MM.1S (cell line): Measurements from ENCODE around the gene TANGO2.

ENCODE experiments used
- DNase-seq: peaks from one replicate; pipeline ENCODE4 v3.0.0-alpha.2; 2015
- H2AFZ ChIP-seq: fragments of 300-600 bp; sonication (generic); 2 replicates; pipeline ENCODE4 v1.6.0; 2016; ENCODE audit warnings: antibody characterized with exemption, low read length
- H3F3A ChIP-seq: fragments of 300-600 bp; sonication (generic); 2 replicates; pipeline ENCODE4 v1.6.1; 2016; ENCODE audit warnings: mild to moderate bottlenecking, antibody characterized with exemption, low read length, moderate library complexity, mixed read lengths; ENCODE audit not compliant: insufficient read depth
- H3K27ac ChIP-seq: fragments of 300-600 bp; sonication (generic); 2 replicates; pipeline ENCODE4 v1.5.1; 2016; ENCODE audit warnings: mild to moderate bottlenecking, low read length
- H3K27me3 ChIP-seq: fragments of 300-600 bp; sonication (generic); replicated peaks from 2 replicates; pipeline ENCODE4 v1.6.0; 2016; ENCODE audit warnings: low read length; ENCODE audit not compliant: insufficient read depth
- H3K36me3 ChIP-seq: fragments of 300-600 bp; sonication (generic); replicated peaks from 2 replicates; pipeline ENCODE4 v1.6.1; 2016; ENCODE audit warnings: mild to moderate bottlenecking, low read length, mixed read lengths; ENCODE audit not compliant: insufficient read depth
- H3K4me1 ChIP-seq: fragments of 300-600 bp; sonication (generic); 2 replicates; pipeline ENCODE4 v1.6.1; 2016; ENCODE audit warnings: low read length, mixed read lengths
- H3K4me2 ChIP-seq: fragments of 300-600 bp; sonication (generic); 2 replicates; pipeline ENCODE4 v1.6.0; 2016; ENCODE audit warnings: low read depth, low read length
- H3K4me3 ChIP-seq: fragments of 300-600 bp; sonication (generic); 2 replicates; pipeline ENCODE4 v1.5.1; 2016; ENCODE audit warnings: low read length, mixed read lengths
- H3K79me2 ChIP-seq: fragments of 300-600 bp; sonication (generic); 2 replicates; pipeline ENCODE4 v1.6.1; 2016; ENCODE audit warnings: mixed run types, low read length, mixed read lengths
- H3K9ac ChIP-seq: fragments of 300-600 bp; sonication (generic); 2 replicates; pipeline ENCODE4 v1.6.1; 2016; ENCODE audit warnings: low read length, mixed read lengths
- H3K9me2 ChIP-seq: fragments of 300-600 bp; sonication (generic); replicated peaks from 2 replicates; pipeline ENCODE4 v1.6.1; 2016; ENCODE audit warnings: mild to moderate bottlenecking, low read length, mixed read lengths; ENCODE audit not compliant: insufficient read depth
- H3K9me3 ChIP-seq: fragments of 300-600 bp; sonication (generic); replicated peaks from 2 replicates; pipeline ENCODE4 v1.6.1; 2016; ENCODE audit warnings: mild to moderate bottlenecking, low read length, mixed read lengths; ENCODE audit not compliant: insufficient read depth
- H4K20me1 ChIP-seq: fragments of 300-600 bp; sonication (generic); 2 replicates; pipeline ENCODE4 v1.6.1; 2016; ENCODE audit warnings: mild to moderate bottlenecking, low read length, moderate library complexity, mixed read lengths; ENCODE audit not compliant: insufficient read depth
- CTCF ChIP-seq: fragments of 300-600 bp; sonication (generic); IDR thresholded peaks from 2 replicates; pipeline ENCODE4 v1.5.1; 2016; ENCODE audit warnings: antibody characterized with exemption, low read length, mixed read lengths
- EZH2 ChIP-seq: fragments of 300-600 bp; sonication (generic); optimal IDR thresholded peaks from 2 replicates; pipeline ENCODE3; 2017; ENCODE audit warnings: low read depth, mild to moderate bottlenecking, antibody characterized with exemption, low read length, mixed read lengths
- EZH2phosphoT487 ChIP-seq: fragments of 300-600 bp; sonication (generic); IDR thresholded peaks from 2 replicates; pipeline ENCODE4 v1.6.1; 2018; ENCODE audit warnings: antibody characterized with exemption, low read length

TANGO2 gene

GRCh38 chr22:20020533-20021195, at the start of gene TANGO2:
Gene TANGO2 (plus strand): TSS chr22:20021110. CDS start chr22:20036799, 15,689 bp downstream.
- Histone ChIP-seq H3K9me3 (no peaks in the 10 kb centered on the region), H3K4me2 (peak within 1 kb of the TSS; percentile 99), H3K9ac (peak within 1 kb of the TSS; percentile 93), H3F3A (no peaks in the 10 kb centered on the region), H3K27me3 (peaks cover 33% of the 10 kb centered on the region), H3K27ac (no peak within 1 kb of the TSS), H4K20me1 (no peaks in the 10 kb centered on the region), H3K36me3 (no peaks in the 10 kb centered on the region), H2AFZ (peak within 1 kb of the TSS; percentile 98), H3K79me2 (peaks cover 22% of the 10 kb centered on the region), H3K4me1 (peaks cover 9% of the 10 kb centered on the region), H3K4me3 (peak within 1 kb of the TSS; percentile 100), H3K9me2 (no peaks in the 10 kb centered on the region)
- no peak for TF ChIP-seq EZH2phosphoT487
- no peak for TF ChIP-seq EZH2
- TF ChIP-seq CTCF: no peak
- peak; percentile 93 for DNase-seq

DNA sequence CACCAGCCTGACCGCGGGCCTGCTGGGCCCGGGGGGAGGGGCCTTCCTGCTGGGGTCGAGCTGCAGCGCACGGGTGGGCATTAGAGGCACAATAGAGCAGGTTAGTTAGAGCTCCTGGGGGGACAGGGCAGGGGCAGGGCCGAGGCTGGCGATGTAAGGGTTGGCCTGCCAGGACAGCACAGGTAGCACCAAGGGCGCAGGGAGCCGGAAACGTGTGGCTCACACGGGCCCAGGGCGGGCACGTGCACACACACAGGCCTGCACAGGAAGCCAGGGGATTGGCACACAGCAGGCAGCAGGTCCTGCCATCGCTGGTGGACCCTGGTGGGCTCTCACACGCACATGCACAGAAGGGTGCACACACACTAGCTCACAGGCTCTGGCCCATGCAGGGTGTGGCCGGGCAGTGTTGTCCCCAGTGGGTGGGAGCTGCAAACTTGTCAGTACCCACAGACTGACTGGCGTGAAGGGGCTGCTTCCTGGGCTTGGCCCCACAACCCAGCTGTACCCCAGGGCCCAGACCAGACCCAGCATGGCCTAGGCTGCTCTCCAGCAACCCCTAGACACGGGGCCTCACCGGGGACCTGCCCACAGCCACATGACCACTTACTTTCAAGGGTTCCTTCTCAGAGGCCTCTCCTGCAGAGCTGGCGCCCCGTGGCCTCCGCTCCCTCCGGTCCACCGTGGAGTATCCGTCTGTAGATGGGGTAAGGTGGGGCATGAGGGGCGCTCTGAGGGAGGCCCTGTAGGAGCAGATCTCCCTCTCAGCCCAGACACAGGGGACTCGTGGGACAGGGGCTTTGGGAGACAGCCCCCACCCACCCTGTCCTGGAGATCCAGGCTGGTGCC, 49.4 kb upstream of the TANGO2 start:
- Histone ChIP-seq H4K20me1 (no peaks in the 10 kb centered on the region), H3K36me3 (no peaks in the 10 kb centered on the region), H2AFZ (no peak overlapping the region), H3K4me1 (no peaks in the 10 kb centered on the region), H3F3A (no peaks in the 10 kb centered on the region), H3K79me2 (no peaks in the 10 kb centered on the region), H3K9me3 (no peaks in the 10 kb centered on the region), H3K27me3 (no peaks in the 10 kb centered on the region), H3K27ac (no peak overlapping the region), H3K9ac (no peak overlapping the region), H3K9me2 (no peaks in the 10 kb centered on the region), H3K4me2 (no peak overlapping the region), H3K4me3 (no peak overlapping the region)
- TF ChIP-seq CTCF: no peak
- no peak for TF ChIP-seq EZH2phosphoT487
- TF ChIP-seq EZH2: no peak
- DNase-seq: no peak

GRCh38 chr22:19972251-19972650, 48.7 kb upstream of the TANGO2 start:
- Histone ChIP-seq H4K20me1 (no peaks in the 10 kb centered on the region), H3K36me3 (no peaks in the 10 kb centered on the region), H3K27ac (no peak overlapping the region)

More at GRCh38 chr22:19972251-19972650, 48.7 kb upstream of the TANGO2 start:
- Histone ChIP-seq H3K4me3 (no peak overlapping the region), H3K27me3 (peaks cover 4% of the 10 kb centered on the region), H3K9me2 (no peaks in the 10 kb centered on the region), H3K9ac (no peak overlapping the region), H3K9me3 (no peaks in the 10 kb centered on the region), H3K4me2 (no peak overlapping the region), H3K79me2 (no peaks in the 10 kb centered on the region), H2AFZ (no peak overlapping the region), H3F3A (no peaks in the 10 kb centered on the region), H3K4me1 (no peaks in the 10 kb centered on the region)
- DNase-seq: no peak
- TF ChIP-seq EZH2phosphoT487: no peak
- TF ChIP-seq CTCF: no peak
- no peak for TF ChIP-seq EZH2
